HepG2 (cell line): Measurements from ENCODE around the gene NCAPD2. TPM values are rescaled to one million over a fixed set of nuclear protein-coding genes. Genes with fewer than 3 reads are reported as not detected.

Experiments used
- BRCA1 ChIP-seq: sonication (generic); formaldehyde crosslinking; IDR thresholded peaks from 2 replicates; pipeline ENCODE4 v1.4.0; 2020; ENCODE audit warnings: missing genetic modification reagents
- CC2D1A ChIP-seq: sonication (generic); formaldehyde crosslinking; IDR thresholded peaks from 2 replicates; pipeline ENCODE4 v1.8.1; 2023; ENCODE audit warnings: mild to moderate bottlenecking, missing genetic modification reagents
- CHCHD3 ChIP-seq: sonication (generic); formaldehyde crosslinking; IDR thresholded peaks from 2 replicates; pipeline ENCODE4 v1.8.0; 2022; ENCODE audit warnings: mild to moderate bottlenecking, missing genetic modification reagents, moderate library complexity
- HMGA1 ChIP-seq: sonication (generic); formaldehyde crosslinking; conservative IDR thresholded peaks from 2 replicates; pipeline ENCODE4 v1.4.0; 2020; ENCODE audit warnings: missing genetic modification reagents
- HNF4A ChIP-seq: sonication (generic); formaldehyde crosslinking; IDR thresholded peaks from 2 replicates; pipeline ENCODE4 v1.4.0; 2020; ENCODE audit warnings: missing genetic modification reagents
- HNRNPL ChIP-seq: fragments of 200-400 bp; formaldehyde crosslinking; IDR thresholded peaks from 2 replicates; pipeline ENCODE4 v1.6.1; 2017; ENCODE audit warnings: mild to moderate bottlenecking, low read depth, low read length
- ISL2 ChIP-seq: sonication (generic); formaldehyde crosslinking; IDR thresholded peaks from 2 replicates; pipeline ENCODE4 v1.5.0; 2020; ENCODE audit warnings: missing genetic modification reagents
- KDM3A ChIP-seq: IDR thresholded peaks from 2 replicates; pipeline ENCODE4 v1.6.1; 2018; ENCODE audit warnings: low read depth, missing compliant biosample characterization
- MYC ChIP-seq: sonication (generic); formaldehyde crosslinking; IDR thresholded peaks from 2 replicates; pipeline ENCODE4 v1.9.0; 2021; ENCODE audit warnings: missing genetic modification reagents, borderline replicate concordance
- NR2F6 ChIP-seq, 2 experiments: IDR thresholded peaks; 2 replicates each; pipeline ENCODE4 v1.6.1; 2016; ENCODE audit warnings: antibody characterized with exemption in 1 of 2, mild to moderate bottlenecking in 1 of 2
- RAD21 ChIP-seq: fragments of 450-650 bp; formaldehyde crosslinking; IDR thresholded peaks from 2 replicates; pipeline ENCODE4 v1.5.0; 2020; ENCODE audit warnings: mild to moderate bottlenecking
- SIN3B ChIP-seq: fragments of 150-350 bp; IDR thresholded peaks from 2 replicates; pipeline ENCODE4 v1.6.1; 2014; ENCODE audit warnings: low read length
- ZNF121 ChIP-seq: sonication (generic); formaldehyde crosslinking; IDR thresholded peaks from 2 replicates; pipeline ENCODE4 v1.5.0; 2020; ENCODE audit warnings: mild to moderate bottlenecking, missing genetic modification reagents
- ZNF33B ChIP-seq: sonication (generic); formaldehyde crosslinking; IDR thresholded peaks from 2 replicates; pipeline ENCODE4 v1.5.1; 2020; ENCODE audit warnings: mild to moderate bottlenecking, missing genetic modification reagents
- ZNF672 ChIP-seq: sonication (generic); formaldehyde crosslinking; IDR thresholded peaks from 2 replicates; pipeline ENCODE4 v1.8.1; 2022; ENCODE audit warnings: missing genetic modification reagents
- ZSCAN31 ChIP-seq: sonication (generic); formaldehyde crosslinking; IDR thresholded peaks from 2 replicates; pipeline ENCODE4 v1.5.0; 2020; ENCODE audit warnings: low read depth, mild to moderate bottlenecking, missing genetic modification reagents
- polyA plus RNA-seq, 8 experiments: library from polyadenylated mRNA; depleted of rRNA in 3 of 8; stranded (reverse) in 7 of 8; unstranded in 1 of 8; fragments of >200 nt; fragmentation: Illumina TruSeq in 4 of 8; extraction: Trizol in 4 of 8; gene quantifications; 2 replicates each; pipeline versions ENCODE4 v1.2.1 to v1.2.3, GENCODE V29; 2011 to 2016; ENCODE audit warnings: low read depth in 4 of 8, missing spikeins in 1 of 8, mixed read lengths in 1 of 8; ENCODE audit not compliant: insufficient read depth in 1 of 8
- total RNA-seq, 5 experiments: library from RNA; depleted of rRNA; stranded (reverse); fragments of >200 nt; fragmentation: Illumina TruSeq; extraction: Trizol; gene quantifications; 2 replicates each; pipeline ENCODE4 v1.2.3, GENCODE V29; 2016; ENCODE audit warnings: low read depth in 1 of 5
- TF ChIP-seq, protein P1 (sequence below): sonication (generic); formaldehyde crosslinking; IDR thresholded peaks from 2 replicates; pipeline ENCODE4 v1.8.1; 2023; ENCODE audit warnings: mild to moderate bottlenecking, inconsistent platforms, moderate library complexity, missing genetic modification reagents, borderline replicate concordance
- TF ChIP-seq, protein P2 (sequence below): sonication (generic); formaldehyde crosslinking; IDR thresholded peaks from 2 replicates; pipeline ENCODE4 v1.4.0; 2020; ENCODE audit warnings: missing genetic modification reagents
- TF ChIP-seq, protein P3 (sequence below), 2 experiments: sonication (generic) in 1 of 2; formaldehyde crosslinking in 1 of 2; IDR thresholded peaks; 2 replicates each; pipeline versions ENCODE4 v1.4.0 to v1.6.1; 2018 to 2020; ENCODE audit warnings: missing genetic modification reagents in 2 of 2, borderline replicate concordance in 1 of 2, low read depth in 1 of 2, mild to moderate bottlenecking in 1 of 2, missing biosample characterization in 1 of 2
- TF ChIP-seq, protein P4 (sequence below): IDR thresholded peaks from 2 replicates; pipeline ENCODE4 v1.6.1; 2016; ENCODE audit warnings: low read depth, control low read depth

Gene NCAPD2
- total and polyA plus RNA-seq, 2 of the 13 experiments (the other 11 are each of a cell fraction or from before 2014, with no cell fraction given): 51.1 to 65.6 TPM

DNA sequence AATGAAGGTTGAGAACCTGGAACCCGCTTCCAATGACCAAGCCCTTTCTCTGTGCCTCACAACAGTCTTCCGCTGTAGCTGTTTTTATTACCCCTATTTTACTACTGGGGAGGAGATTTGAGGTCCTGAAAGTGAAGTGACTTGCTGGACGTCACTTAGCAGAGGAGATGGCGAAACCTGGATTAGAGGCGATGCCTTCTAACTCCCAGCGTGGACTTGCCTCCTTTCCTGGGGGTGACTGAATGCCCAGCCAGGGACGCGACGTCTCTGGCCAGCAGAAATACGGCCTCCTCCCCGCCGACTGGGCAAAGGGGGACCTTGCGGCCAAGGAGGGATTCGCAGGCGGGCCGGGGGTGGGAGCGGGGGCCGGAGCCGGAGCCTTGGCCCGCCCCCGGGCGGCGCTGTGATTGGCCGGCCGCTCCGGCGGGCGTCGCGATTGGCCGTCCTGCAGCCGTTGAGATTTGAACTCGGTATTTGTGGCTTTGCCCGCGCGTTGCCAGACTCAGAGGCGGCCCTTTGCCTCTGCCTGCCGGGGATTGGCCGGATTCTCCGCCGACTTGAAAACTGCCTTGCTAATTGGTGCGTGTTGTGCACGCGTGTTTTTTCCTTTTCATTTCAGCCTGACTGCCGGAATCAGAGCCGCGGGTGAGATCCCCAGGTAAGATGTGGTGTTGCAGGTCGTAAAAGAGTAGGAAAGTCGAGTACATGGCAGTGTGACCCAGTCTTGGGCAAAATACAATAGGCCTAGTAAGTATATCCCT lies at the start of gene NCAPD2 (continued):
- TF ChIP-seq, protein P1, sequence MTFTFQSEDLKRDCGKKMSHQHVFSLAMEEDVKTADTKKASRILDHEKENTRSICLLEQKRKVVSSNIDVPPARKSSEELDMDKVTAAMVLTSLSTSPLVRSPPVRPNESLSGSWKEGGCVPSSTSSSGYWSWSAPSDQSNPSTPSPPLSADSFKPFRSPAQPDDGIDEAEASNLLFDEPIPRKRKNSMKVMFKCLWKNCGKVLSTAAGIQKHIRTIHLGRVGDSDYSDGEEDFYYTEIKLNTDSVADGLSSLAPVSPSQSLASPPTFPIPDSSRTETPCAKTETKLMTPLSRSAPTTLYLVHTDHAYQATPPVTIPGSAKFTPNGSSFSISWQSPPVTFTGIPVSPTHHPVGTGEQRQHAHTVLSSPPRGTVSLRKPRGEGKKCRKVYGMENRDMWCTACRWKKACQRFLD (CRISPR knock-in tag): no peak
- TF ChIP-seq ZSCAN31 (CRISPR knock-in tag): 0 out of 2 replicates have a peak, but pooled peaks have one; percentile 28
- TF ChIP-seq ZNF33B: no peak
- TF ChIP-seq HMGA1 (CRISPR knock-in tag): no peak
- TF ChIP-seq MYC (CRISPR knock-in tag): peak; percentile 91
- TF ChIP-seq ZNF121 (CRISPR knock-in tag): no peak
- TF ChIP-seq, protein P2, sequence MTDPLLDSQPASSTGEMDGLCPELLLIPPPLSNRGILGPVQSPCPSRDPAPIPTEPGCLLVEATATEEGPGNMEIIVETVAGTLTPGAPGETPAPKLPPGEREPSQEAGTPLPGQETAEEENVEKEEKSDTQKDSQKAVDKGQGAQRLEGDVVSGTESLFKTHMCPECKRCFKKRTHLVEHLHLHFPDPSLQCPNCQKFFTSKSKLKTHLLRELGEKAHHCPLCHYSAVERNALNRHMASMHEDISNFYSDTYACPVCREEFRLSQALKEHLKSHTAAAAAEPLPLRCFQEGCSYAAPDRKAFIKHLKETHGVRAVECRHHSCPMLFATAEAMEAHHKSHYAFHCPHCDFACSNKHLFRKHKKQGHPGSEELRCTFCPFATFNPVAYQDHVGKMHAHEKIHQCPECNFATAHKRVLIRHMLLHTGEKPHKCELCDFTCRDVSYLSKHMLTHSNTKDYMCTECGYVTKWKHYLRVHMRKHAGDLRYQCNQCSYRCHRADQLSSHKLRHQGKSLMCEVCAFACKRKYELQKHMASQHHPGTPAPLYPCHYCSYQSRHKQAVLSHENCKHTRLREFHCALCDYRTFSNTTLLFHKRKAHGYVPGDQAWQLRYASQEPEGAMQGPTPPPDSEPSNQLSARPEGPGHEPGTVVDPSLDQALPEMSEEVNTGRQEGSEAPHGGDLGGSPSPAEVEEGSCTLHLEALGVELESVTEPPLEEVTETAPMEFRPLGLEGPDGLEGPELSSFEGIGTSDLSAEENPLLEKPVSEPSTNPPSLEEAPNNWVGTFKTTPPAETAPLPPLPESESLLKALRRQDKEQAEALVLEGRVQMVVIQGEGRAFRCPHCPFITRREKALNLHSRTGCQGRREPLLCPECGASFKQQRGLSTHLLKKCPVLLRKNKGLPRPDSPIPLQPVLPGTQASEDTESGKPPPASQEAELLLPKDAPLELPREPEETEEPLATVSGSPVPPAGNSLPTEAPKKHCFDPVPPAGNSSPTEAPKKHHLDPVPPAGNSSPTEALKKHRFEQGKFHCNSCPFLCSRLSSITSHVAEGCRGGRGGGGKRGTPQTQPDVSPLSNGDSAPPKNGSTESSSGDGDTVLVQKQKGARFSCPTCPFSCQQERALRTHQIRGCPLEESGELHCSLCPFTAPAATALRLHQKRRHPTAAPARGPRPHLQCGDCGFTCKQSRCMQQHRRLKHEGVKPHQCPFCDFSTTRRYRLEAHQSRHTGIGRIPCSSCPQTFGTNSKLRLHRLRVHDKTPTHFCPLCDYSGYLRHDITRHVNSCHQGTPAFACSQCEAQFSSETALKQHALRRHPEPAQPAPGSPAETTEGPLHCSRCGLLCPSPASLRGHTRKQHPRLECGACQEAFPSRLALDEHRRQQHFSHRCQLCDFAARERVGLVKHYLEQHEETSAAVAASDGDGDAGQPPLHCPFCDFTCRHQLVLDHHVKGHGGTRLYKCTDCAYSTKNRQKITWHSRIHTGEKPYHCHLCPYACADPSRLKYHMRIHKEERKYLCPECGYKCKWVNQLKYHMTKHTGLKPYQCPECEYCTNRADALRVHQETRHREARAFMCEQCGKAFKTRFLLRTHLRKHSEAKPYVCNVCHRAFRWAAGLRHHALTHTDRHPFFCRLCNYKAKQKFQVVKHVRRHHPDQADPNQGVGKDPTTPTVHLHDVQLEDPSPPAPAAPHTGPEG: no peak
- no peak for TF ChIP-seq HNF4A (CRISPR knock-in tag)
- TF ChIP-seq HNRNPL: 0 out of 2 replicates have a peak, but pooled peaks have one; percentile 1
- TF ChIP-seq, protein P3, sequence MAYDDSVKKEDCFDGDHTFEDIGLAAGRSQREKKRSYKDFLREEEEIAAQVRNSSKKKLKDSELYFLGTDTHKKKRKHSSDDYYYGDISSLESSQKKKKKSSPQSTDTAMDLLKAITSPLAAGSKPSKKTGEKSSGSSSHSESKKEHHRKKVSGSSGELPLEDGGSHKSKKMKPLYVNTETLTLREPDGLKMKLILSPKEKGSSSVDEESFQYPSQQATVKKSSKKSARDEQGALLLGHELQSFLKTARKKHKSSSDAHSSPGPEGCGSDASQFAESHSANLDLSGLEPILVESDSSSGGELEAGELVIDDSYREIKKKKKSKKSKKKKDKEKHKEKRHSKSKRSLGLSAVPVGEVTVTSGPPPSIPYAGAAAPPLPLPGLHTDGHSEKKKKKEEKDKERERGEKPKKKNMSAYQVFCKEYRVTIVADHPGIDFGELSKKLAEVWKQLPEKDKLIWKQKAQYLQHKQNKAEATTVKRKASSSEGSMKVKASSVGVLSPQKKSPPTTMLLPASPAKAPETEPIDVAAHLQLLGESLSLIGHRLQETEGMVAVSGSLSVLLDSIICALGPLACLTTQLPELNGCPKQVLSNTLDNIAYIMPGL (CRISPR knock-in tag; IDR thresholded peaks at IDR 0.05; ENCODE audit: borderline replicate concordance in 1 of 2, low read depth in 1 of 2): peak in 1 of 2 experiments; percentile 64; a peak in 2 of 4 replicates
- no peak for TF ChIP-seq RAD21 (CRISPR knock-in tag)
- peak; percentile 8; the same call in 1 of the 2 replicates for TF ChIP-seq KDM3A (CRISPR knock-in tag)
- no peak for TF ChIP-seq CC2D1A (CRISPR knock-in tag)
- TF ChIP-seq CHCHD3 (CRISPR knock-in tag): no peak
- no peak for TF ChIP-seq SIN3B
- TF ChIP-seq NR2F6 (IDR thresholded peaks at IDR 0.05): no peak
- TF ChIP-seq NR2F6 (CRISPR knock-in tag; IDR thresholded peaks at IDR 0.05): no peak
- TF ChIP-seq, protein P4, sequence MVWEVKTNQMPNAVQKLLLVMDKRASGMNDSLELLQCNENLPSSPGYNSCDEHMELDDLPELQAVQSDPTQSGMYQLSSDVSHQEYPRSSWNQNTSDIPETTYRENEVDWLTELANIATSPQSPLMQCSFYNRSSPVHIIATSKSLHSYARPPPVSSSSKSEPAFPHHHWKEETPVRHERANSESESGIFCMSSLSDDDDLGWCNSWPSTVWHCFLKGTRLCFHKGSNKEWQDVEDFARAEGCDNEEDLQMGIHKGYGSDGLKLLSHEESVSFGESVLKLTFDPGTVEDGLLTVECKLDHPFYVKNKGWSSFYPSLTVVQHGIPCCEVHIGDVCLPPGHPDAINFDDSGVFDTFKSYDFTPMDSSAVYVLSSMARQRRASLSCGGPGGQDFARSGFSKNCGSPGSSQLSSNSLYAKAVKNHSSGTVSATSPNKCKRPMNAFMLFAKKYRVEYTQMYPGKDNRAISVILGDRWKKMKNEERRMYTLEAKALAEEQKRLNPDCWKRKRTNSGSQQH: no peak
- TF ChIP-seq BRCA1 (CRISPR knock-in tag): no peak
- no peak for TF ChIP-seq ZNF672 (CRISPR knock-in tag)
- 0 out of 2 replicates have a peak, but pooled peaks have one; percentile 24 for TF ChIP-seq ISL2 (CRISPR knock-in tag)
